Osteocyte (in vitro differentiated cells): ENCODE data around the gene TBC1D5. TPM values are rescaled to one million over a fixed set of nuclear protein-coding genes. Genes with fewer than 3 reads are reported as not detected.

ENCODE experiments used
- DNase-seq: peaks from one replicate; pipeline ENCODE4 v3.0.0; 2021; ENCODE audit warnings: mixed read lengths; ENCODE audit not compliant: unreplicated experiment; ENCODE audit errors: extremely low spot score
- H3K27ac Mint-ChIP-seq: one replicate; pipeline ENCODE4 v1.8.0; 2021; ENCODE audit warnings: mild to moderate bottlenecking, mixed read lengths; ENCODE audit not compliant: unreplicated experiment
- H3K27me3 Mint-ChIP-seq: one replicate; pipeline ENCODE4 v1.8.0; 2021; ENCODE audit warnings: mixed read lengths; ENCODE audit not compliant: unreplicated experiment
- H3K36me3 Mint-ChIP-seq: one replicate; pipeline ENCODE4 v1.8.0; 2021; ENCODE audit warnings: mixed read lengths; ENCODE audit not compliant: unreplicated experiment
- H3K4me1 Mint-ChIP-seq: one replicate; pipeline ENCODE4 v1.8.0; 2021; ENCODE audit warnings: mixed read lengths; ENCODE audit not compliant: unreplicated experiment
- H3K4me3 Mint-ChIP-seq: one replicate; pipeline ENCODE4 v1.8.0; 2021; ENCODE audit warnings: mild to moderate bottlenecking, moderate library complexity, mixed read lengths; ENCODE audit not compliant: unreplicated experiment
- H3K9me3 Mint-ChIP-seq: one replicate; pipeline ENCODE4 v1.8.0; 2021; ENCODE audit warnings: mixed read lengths; ENCODE audit not compliant: unreplicated experiment
- CTCF ChIP-seq: fragments of 200-600 bp; sonication (generic); IDR thresholded peaks from 2 replicates; pipeline ENCODE4 v1.5.0; 2021; ENCODE audit warnings: antibody characterized with exemption, mild to moderate bottlenecking, moderate library complexity
- total RNA-seq: library from RNA; stranded (reverse); gene quantifications from 2 replicates; pipeline ENCODE4 v1.2.1, GENCODE V29; 2021

Gene TBC1D5
- total RNA-seq, 1 donor from 2014 or later = 69.2 TPM

- H3K4me1 Mint-ChIP-seq = no peaks in the 10 kb centered on the region
- H3K36me3 Mint-ChIP-seq = no peaks in the 10 kb centered on the region
- no peak overlapping the region for H3K27ac Mint-ChIP-seq
- DNase-seq = no peak
- H3K9me3 Mint-ChIP-seq = peaks cover 3% of the 10 kb centered on the region
- H3K27me3 Mint-ChIP-seq = no peaks in the 10 kb centered on the region
- H3K4me3 Mint-ChIP-seq = no peak overlapping the region
- no peak for TF ChIP-seq CTCF
Observed at GRCh38 chr3:17136136-17136721, 606.2 kb downstream of the TBC1D5 start.

GRCh38 chr3:17135696-17136095 is 606.7 kb downstream of the TBC1D5 start:
- no peak for TF ChIP-seq CTCF
- no peaks in the 10 kb centered on the region for H3K27me3 Mint-ChIP-seq
- no peak for DNase-seq
- no peaks in the 10 kb centered on the region for H3K36me3 Mint-ChIP-seq
- peaks cover 3% of the 10 kb centered on the region for H3K9me3 Mint-ChIP-seq
- no peak overlapping the region for H3K4me3 Mint-ChIP-seq
- no peaks in the 10 kb centered on the region for H3K4me1 Mint-ChIP-seq
- no peak overlapping the region for H3K27ac Mint-ChIP-seq

- H3K27me3 Mint-ChIP-seq = no peaks in the 10 kb centered on the region
- no peak overlapping the region for H3K4me3 Mint-ChIP-seq
- no peak for DNase-seq
- H3K9me3 Mint-ChIP-seq = peaks cover 3% of the 10 kb centered on the region
- H3K27ac Mint-ChIP-seq = no peak overlapping the region
- H3K4me1 Mint-ChIP-seq = no peaks in the 10 kb centered on the region
- no peak for TF ChIP-seq CTCF
- H3K36me3 Mint-ChIP-seq = no peaks in the 10 kb centered on the region
Observed at GRCh38 chr3:17133632-17134545, 608.5 kb downstream of the TBC1D5 start.

- Mint-ChIP-seq H3K9me3 (peaks cover 3% of the 10 kb centered on the region), H3K27me3 (no peaks in the 10 kb centered on the region), H3K4me1 (no peaks in the 10 kb centered on the region), H3K36me3 (no peaks in the 10 kb centered on the region), H3K4me3 (no peak overlapping the region), H3K27ac (no peak overlapping the region)
- DNase-seq = no peak
- TF ChIP-seq CTCF = no peak
Observed at GRCh38 chr3:17132286-17133115, 609.9 kb downstream of the TBC1D5 start.
